Left lung (tissue), 10 donors: ENCODE measurements around the gene ADSS1. TPM values are rescaled to one million over a fixed set of nuclear protein-coding genes. Genes with fewer than 3 reads are reported as not detected.

Source experiments
- ATAC-seq: fragments of 200-7000 bp; cut with Tn5 transposase; one replicate; pipeline ENCODE4 v1.9.1; 2020; ENCODE audit warnings: moderate library complexity
- DNase-seq, 4 donors: peaks; one replicate each; pipeline ENCODE4 v3.0.0-alpha.2; 2013 to 2020
- H3K27ac ChIP-seq, 2 donors: fragments of 200-600 bp; sonication (generic) in 1 of 2; one replicate each; pipeline versions ENCODE4 v1.5.0 to v1.8.0; 2020 to 2021
- H3K27me3 ChIP-seq, 2 donors: fragments of 200-600 bp; sonication (generic) in 1 of 2; one replicate each; pipeline versions ENCODE4 v1.5.0 to v1.8.0; 2020 to 2021
- H3K36me3 ChIP-seq, 2 donors: fragments of 200-600 bp; sonication (generic) in 1 of 2; one replicate each; pipeline versions ENCODE4 v1.5.0 to v1.8.0; 2020 to 2021
- H3K4me1 ChIP-seq, 2 donors: fragments of 200-600 bp; one replicate each; pipeline ENCODE4 v1.8.0; 2021
- H3K4me3 ChIP-seq, 2 donors: fragments of 200-600 bp; sonication (generic) in 1 of 2; one replicate each; pipeline versions ENCODE4 v1.5.0 to v1.8.0; 2020 to 2021; ENCODE audit warnings: mild to moderate bottlenecking in 1 of 2
- H3K9me3 ChIP-seq, 2 donors: fragments of 200-600 bp; sonication (generic) in 1 of 2; one replicate each; pipeline versions ENCODE4 v1.5.0 to v1.8.0; 2020 to 2021
- CTCF ChIP-seq, 2 donors: fragments of 200-600 bp; sonication (generic) in 1 of 2; IDR thresholded peaks; one replicate each; pipeline versions ENCODE4 v1.5.0 to v1.8.0; 2021; ENCODE audit warnings: antibody characterized with exemption in 2 of 2
- intact Hi-C, 2 donors: fragments of 100-400 bp; cut with DNase I; formaldehyde crosslinking; loops; one replicate each; pipeline versions ENCODE4 v1.11.2 to v1.14.2; 2022
- polyA plus RNA-seq, 6 donors: library from polyadenylated mRNA; unstranded; fragments of 120-200 nt; gene quantifications; one replicate each; pipeline ENCODE4 v1.2.1, GENCODE V29; 2013; ENCODE audit not compliant: insufficient read length in 6 of 6
- total RNA-seq, 2 donors: library from RNA; stranded (reverse); fragmentation: NEBNext Ultra II Directional; extraction: Animal tissue kit (Norgen Biotek cat#: 25700); gene quantifications; one replicate each; pipeline ENCODE4 v1.2.1, GENCODE V29; 2021
- donor health status: DM: no; HTN: yes; CAD: no.
- donor health status: DM: no; HTN: no; CAD: no.

The ADSS1 gene
- total and polyA plus RNA-seq, 8 donors, result 5.2 to 16.6 (median 11.2) TPM

- ATAC-seq (no peak), DNase-seq (no peak)
- Histone ChIP-seq H3K9me3 (no peaks in the 10 kb centered on the region), H3K27ac (peak overlapping the region in 1 of 2 donors; percentile 28), H3K4me1 (peaks cover 32 to 80% of the 10 kb centered on the region in 2 donors), H3K4me3 (peak overlapping the region in 1 of 2 donors; percentile 86), H3K27me3 (no peaks in the 10 kb centered on the region), H3K36me3 (peaks cover 0 to 45% of the 10 kb centered on the region in 2 donors)
- intact Hi-C loops, result no loop called here
- no peak for TF ChIP-seq CTCF (IDR thresholded peaks at IDR 0.05)
Observed at GRCh38 chr14:104792945-104793702, 69.1 kb downstream of the ADSS1 start.

GRCh38 chr14:104793703-104793959, 69.6 kb downstream of the ADSS1 start:
- no peak for TF ChIP-seq CTCF (IDR thresholded peaks at IDR 0.05)
- Histone ChIP-seq H3K4me1 (peaks cover 29 to 77% of the 10 kb centered on the region in 2 donors), H3K9me3 (no peaks in the 10 kb centered on the region), H3K4me3 (peak overlapping the region in 1 of 2 donors; percentile 86), H3K36me3 (peaks cover 0 to 40% of the 10 kb centered on the region in 2 donors), H3K27me3 (no peaks in the 10 kb centered on the region), H3K27ac (no peak overlapping the region)
- DNase-seq (no peak), ATAC-seq (no peak)
- intact Hi-C loops, result no loop called here

- ATAC-seq, result peak; percentile 37
- peak in 2 of 4 donors; percentile 79 to 93 for DNase-seq
- intact Hi-C loops, result no loop called here
Observed at GRCh38 chr14:104794099-104794498, 70.1 kb downstream of the ADSS1 start.

GRCh38 chr14:104794631-104794992, 70.6 kb downstream of the ADSS1 start:
- intact Hi-C loops, result no loop called here
- Histone ChIP-seq H3K27ac (peak overlapping the region; percentile 79 to 81), H3K36me3 (peaks cover 0 to 30% of the 10 kb centered on the region in 2 donors), H3K4me3 (peak overlapping the region; percentile 73 to 86), H3K9me3 (no peaks in the 10 kb centered on the region), H3K27me3 (no peaks in the 10 kb centered on the region), H3K4me1 (peaks cover 29 to 72% of the 10 kb centered on the region in 2 donors)
- peak; percentile 25 for ATAC-seq
- TF ChIP-seq CTCF (IDR thresholded peaks at IDR 0.05), result no peak
- no peak for DNase-seq

More at GRCh38 chr14:104794099-104794498, 70.1 kb downstream of the ADSS1 start:
- peak overlapping the region; percentile 79 to 81 for H3K27ac ChIP-seq
- H3K36me3 ChIP-seq, result peaks cover 0 to 35% of the 10 kb centered on the region in 2 donors
- TF ChIP-seq CTCF (IDR thresholded peaks at IDR 0.05), result no peak
- peaks cover 29 to 72% of the 10 kb centered on the region in 2 donors for H3K4me1 ChIP-seq
- H3K9me3 ChIP-seq, result no peaks in the 10 kb centered on the region
- no peaks in the 10 kb centered on the region for H3K27me3 ChIP-seq
- peak overlapping the region; percentile 73 to 86 for H3K4me3 ChIP-seq

GRCh38 chr14:104794993-104795780, 71.2 kb downstream of the ADSS1 start, which contains the start of gene AKT1:
Gene AKT1 (minus strand): TSS chr14:104795748. CDS start chr14:104792643, 3,105 bp downstream.
- intact Hi-C loops, result no loop called here
- no peak for ATAC-seq
- H3K4me1 ChIP-seq, result peaks cover 29 to 77% of the 10 kb centered on the region in 2 donors

More at GRCh38 chr14:104794993-104795780, 71.2 kb downstream of the ADSS1 start, which contains the start of gene AKT1:
- H3K27ac ChIP-seq, result peak within 1 kb of the TSS; percentile 79 to 81
- peaks cover 0 to 25% of the 10 kb centered on the region in 2 donors for H3K36me3 ChIP-seq
- DNase-seq, result peak in 1 of 4 donors; percentile 92
- peaks cover 0 to 4% of the 10 kb centered on the region in 2 donors for H3K27me3 ChIP-seq
- no peak for TF ChIP-seq CTCF (IDR thresholded peaks at IDR 0.05)
- H3K4me3 ChIP-seq, result peak within 1 kb of the TSS; percentile 73 to 86
- no peaks in the 10 kb centered on the region for H3K9me3 ChIP-seq
